ENCODE results near the gene KRT37.

Gene KRT37

DNA sequence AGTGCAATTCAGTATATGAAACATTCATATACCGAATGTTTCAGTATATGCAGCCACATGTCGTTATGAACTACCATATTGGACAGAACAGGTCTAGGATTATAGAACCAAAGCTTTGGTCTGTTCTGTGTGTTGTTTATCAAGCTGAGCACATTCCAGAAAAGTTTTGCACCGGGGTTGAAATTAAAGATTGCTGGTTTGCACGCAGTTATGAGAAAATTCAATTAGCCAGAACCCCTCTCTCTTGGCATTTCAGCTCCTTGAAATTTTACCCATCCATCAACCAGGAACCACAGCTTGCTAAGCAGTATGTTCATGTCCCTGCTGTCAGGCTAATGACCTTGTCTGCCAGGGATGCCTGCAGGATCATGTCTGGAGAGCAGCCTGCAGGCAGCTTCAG lies 33.3 kb upstream of the KRT37 start:
- TF ChIP-seq, protein P1, sequence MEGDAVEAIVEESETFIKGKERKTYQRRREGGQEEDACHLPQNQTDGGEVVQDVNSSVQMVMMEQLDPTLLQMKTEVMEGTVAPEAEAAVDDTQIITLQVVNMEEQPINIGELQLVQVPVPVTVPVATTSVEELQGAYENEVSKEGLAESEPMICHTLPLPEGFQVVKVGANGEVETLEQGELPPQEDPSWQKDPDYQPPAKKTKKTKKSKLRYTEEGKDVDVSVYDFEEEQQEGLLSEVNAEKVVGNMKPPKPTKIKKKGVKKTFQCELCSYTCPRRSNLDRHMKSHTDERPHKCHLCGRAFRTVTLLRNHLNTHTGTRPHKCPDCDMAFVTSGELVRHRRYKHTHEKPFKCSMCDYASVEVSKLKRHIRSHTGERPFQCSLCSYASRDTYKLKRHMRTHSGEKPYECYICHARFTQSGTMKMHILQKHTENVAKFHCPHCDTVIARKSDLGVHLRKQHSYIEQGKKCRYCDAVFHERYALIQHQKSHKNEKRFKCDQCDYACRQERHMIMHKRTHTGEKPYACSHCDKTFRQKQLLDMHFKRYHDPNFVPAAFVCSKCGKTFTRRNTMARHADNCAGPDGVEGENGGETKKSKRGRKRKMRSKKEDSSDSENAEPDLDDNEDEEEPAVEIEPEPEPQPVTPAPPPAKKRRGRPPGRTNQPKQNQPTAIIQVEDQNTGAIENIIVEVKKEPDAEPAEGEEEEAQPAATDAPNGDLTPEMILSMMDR (conservative IDR thresholded peaks at IDR 0.05; ENCODE audit: low read depth, low read length), result no peak
- Histone ChIP-seq H4K20me1 (ENCODE audit: insufficient read depth) (no peaks in the 10 kb centered on the region), H3K36me3 (ENCODE audit: insufficient read depth) (no peaks in the 10 kb centered on the region), H2AFZ (ENCODE audit: low read depth) (no peak overlapping the region), H3K9ac (no peak overlapping the region), H3K27me3 (ENCODE audit: insufficient read depth, low read depth) (no peaks in the 10 kb centered on the region), H3K79me2 (ENCODE audit: insufficient read depth, low read depth) (no peaks in the 10 kb centered on the region), H3K4me2 (no peak overlapping the region), H3K4me1 (ENCODE audit: low read depth, poor library complexity, severe bottlenecking) (no peaks in the 10 kb centered on the region), H3K27ac (no peak overlapping the region), H3K4me3 (IDR thresholded peaks at IDR 0.05; ENCODE audit: insufficient read depth, low read depth, low read length) (no peak overlapping the region)

DNA sequence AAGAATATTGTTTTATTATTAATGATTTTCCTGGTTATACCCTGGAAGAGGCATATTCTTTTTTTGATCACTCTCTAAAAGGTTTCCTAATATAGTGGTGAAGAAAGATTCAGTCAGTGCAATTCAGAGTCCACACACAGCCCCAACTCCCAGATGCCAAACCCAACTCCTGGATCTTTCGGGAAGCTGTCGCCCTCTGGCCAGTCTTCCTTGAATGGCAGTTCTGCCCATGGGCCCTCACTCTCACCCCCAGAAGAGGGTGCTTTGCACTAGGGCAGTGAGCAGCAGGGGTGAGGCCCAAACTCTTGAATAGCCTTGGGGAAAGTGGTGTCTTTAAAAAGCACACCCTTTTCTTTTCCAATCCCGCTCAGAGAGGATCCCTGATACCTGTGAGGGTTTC lies 31.8 kb upstream of the KRT37 start:
- no peaks in the 10 kb centered on the region for H3K79me2 ChIP-seq (ENCODE audit: insufficient read depth, low read depth)
- no peak overlapping the region for H2AFZ ChIP-seq (ENCODE audit: low read depth)
- no peak overlapping the region for H3K27ac ChIP-seq
- H3K4me3 ChIP-seq (IDR thresholded peaks at IDR 0.05; ENCODE audit: insufficient read depth, low read depth, low read length), result no peak overlapping the region
- no peaks in the 10 kb centered on the region for H4K20me1 ChIP-seq (ENCODE audit: insufficient read depth)
- no peak overlapping the region for H3K9ac ChIP-seq
- no peak overlapping the region for H3K4me2 ChIP-seq
- H3K36me3 ChIP-seq (ENCODE audit: insufficient read depth), result no peaks in the 10 kb centered on the region
- TF ChIP-seq, protein P1 (conservative IDR thresholded peaks at IDR 0.05; ENCODE audit: low read depth, low read length), result no peak
- H3K27me3 ChIP-seq (ENCODE audit: insufficient read depth, low read depth), result no peaks in the 10 kb centered on the region
- no peaks in the 10 kb centered on the region for H3K4me1 ChIP-seq (ENCODE audit: low read depth, poor library complexity, severe bottlenecking)

DNA sequence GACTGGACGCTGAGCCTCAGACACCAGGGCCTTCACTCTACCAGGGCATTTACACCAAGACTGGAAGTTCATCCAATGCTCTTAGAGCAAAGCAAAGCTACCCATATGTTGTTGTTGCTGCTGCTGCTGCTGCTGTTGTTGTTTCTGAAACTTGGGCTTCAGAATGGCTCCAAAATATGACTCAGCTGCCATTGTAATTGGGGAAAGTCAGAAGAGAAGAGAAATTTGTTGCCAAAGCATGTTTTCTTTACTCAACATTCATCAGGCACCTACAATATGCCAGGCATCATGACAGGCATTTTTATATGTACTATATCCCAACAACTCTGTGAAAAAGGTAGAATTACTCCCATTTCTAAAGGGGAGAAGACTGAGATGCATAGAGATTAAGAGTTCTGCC lies 30.9 kb upstream of the KRT37 start:
- no peaks in the 10 kb centered on the region for H4K20me1 ChIP-seq (ENCODE audit: insufficient read depth)
- no peaks in the 10 kb centered on the region for H3K36me3 ChIP-seq (ENCODE audit: insufficient read depth)
- no peaks in the 10 kb centered on the region for H3K4me1 ChIP-seq (ENCODE audit: low read depth, poor library complexity, severe bottlenecking)
- H3K9ac ChIP-seq, result no peak overlapping the region
- no peak overlapping the region for H3K4me2 ChIP-seq
- no peak overlapping the region for H2AFZ ChIP-seq (ENCODE audit: low read depth)
- TF ChIP-seq, protein P1 (conservative IDR thresholded peaks at IDR 0.05; ENCODE audit: low read depth, low read length), result no peak
- no peak overlapping the region for H3K4me3 ChIP-seq (IDR thresholded peaks at IDR 0.05; ENCODE audit: insufficient read depth, low read depth, low read length)
- no peaks in the 10 kb centered on the region for H3K27me3 ChIP-seq (ENCODE audit: insufficient read depth, low read depth)
- no peak overlapping the region for H3K27ac ChIP-seq
- H3K79me2 ChIP-seq (ENCODE audit: insufficient read depth, low read depth), result no peaks in the 10 kb centered on the region

DNA sequence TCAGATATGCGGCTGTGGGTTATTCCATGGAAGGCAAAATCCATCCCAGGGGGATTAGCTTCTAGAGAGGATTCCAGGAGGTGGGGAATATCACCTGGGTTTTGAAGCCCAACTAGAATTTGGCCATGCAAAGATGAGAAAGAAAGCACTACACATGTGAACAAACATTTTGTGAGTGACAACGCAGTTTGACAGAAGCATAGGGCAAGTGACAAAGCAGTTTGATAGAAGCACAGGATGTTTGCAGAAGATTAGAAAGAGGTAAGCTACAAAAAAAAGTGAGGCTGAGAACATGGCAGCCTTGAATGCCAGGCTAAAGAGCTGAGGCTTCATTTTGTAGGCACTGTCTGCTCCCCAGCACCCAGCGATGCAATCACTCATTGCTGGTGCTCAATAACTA lies 28.7 kb upstream of the KRT37 start:
- Histone ChIP-seq H3K4me3 (IDR thresholded peaks at IDR 0.05; ENCODE audit: insufficient read depth, low read depth, low read length) (no peak overlapping the region), H4K20me1 (ENCODE audit: insufficient read depth) (no peaks in the 10 kb centered on the region)

More for the DNA sequence above, 28.7 kb upstream of the KRT37 start:
- Histone ChIP-seq H3K4me1 (ENCODE audit: low read depth, poor library complexity, severe bottlenecking) (no peaks in the 10 kb centered on the region), H3K27ac (no peak overlapping the region), H3K27me3 (ENCODE audit: insufficient read depth, low read depth) (no peaks in the 10 kb centered on the region), H3K4me2 (no peak overlapping the region), H3K36me3 (ENCODE audit: insufficient read depth) (no peaks in the 10 kb centered on the region), H3K9ac (no peak overlapping the region), H2AFZ (ENCODE audit: low read depth) (no peak overlapping the region), H3K79me2 (ENCODE audit: insufficient read depth, low read depth) (no peaks in the 10 kb centered on the region)
- TF ChIP-seq, protein P1 (conservative IDR thresholded peaks at IDR 0.05; ENCODE audit: low read depth, low read length), result no peak
